CD1c-positive myeloid dendritic cell (primary cell): Measurements from ENCODE around the gene PAPSS1.
"Not testable (repeated sequence)": the region's sequence is repeated elsewhere in the genome, so short reads cannot be mapped to it uniquely, and the experiment has no call there.

ENCODE experiments used
- DNase-seq: peaks from one replicate; pipeline ENCODE4 v3.0.0-alpha.2; 2016; ENCODE audit errors: extremely low spot score

PAPSS1 gene

DNA sequence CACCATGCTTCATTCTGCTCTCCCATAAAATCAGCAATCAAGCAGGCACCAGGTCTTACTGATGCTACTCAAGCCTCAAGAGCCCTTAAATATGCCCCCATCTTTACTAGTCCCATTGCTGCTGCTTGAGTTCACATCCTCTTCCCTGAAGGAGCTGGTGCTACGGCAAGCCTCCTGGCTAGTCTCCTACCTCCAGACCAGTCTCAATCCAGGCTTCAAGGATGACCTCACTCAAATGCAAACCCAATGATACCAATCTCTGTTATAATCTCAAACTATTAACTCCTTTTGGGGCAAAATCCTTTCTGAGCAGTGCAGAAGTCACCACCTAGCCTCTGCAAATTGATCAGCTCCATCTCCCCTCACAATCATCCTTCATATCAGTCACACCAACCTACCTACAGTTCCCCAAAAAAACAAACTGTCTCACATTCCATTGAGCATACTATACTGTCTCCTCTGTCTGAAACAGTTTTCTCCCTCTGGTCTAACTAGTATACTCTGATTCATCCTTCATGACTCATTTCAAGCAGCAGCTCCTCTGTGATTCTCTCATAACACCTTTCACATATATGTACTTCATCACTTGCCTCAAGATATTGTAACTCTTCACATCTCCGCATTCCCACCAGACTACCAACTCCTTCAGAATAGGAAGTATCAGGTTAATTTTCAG lies 30.0 kb downstream of the PAPSS1 start:
- no peak for DNase-seq

DNA sequence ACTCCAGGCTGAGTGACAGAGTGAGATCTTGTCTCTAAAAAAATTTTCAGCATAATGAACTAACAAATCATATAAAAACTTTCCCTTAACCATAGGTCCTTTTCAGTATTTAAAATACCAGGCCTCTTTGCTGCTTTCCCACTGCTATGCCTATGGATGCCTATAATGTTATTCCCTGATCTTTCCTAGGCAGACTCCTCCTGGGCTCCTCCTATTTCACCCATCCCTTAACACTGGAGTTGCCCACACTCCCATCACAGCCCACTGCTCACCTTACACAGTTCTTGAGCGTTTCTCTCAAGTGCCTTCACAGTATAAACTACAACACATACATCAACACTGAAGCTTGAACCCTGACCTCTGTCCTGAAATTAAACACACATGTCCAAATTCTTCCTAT lies 31.6 kb downstream of the PAPSS1 start:
- no peak for DNase-seq

DNA sequence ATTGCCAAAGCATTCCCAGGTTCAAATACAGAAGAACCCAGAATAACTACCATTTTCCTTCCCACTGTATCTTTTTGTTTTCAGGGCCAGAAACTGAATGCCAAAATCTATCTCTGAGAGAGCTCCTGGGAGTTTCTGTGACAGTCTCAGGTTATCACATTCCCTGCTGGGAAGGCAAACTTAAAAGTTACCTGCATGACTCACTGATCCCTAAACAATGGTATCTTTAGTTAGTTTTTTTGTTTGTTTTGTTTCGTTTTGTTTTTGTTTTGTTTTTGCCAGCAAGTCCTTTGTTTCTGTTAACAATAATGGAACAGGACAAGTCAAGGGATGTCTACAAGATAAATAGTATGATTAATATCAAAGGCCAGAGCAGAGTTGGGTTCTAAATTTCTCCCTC lies 34.3 kb downstream of the PAPSS1 start:
- no peak for DNase-seq

DNA sequence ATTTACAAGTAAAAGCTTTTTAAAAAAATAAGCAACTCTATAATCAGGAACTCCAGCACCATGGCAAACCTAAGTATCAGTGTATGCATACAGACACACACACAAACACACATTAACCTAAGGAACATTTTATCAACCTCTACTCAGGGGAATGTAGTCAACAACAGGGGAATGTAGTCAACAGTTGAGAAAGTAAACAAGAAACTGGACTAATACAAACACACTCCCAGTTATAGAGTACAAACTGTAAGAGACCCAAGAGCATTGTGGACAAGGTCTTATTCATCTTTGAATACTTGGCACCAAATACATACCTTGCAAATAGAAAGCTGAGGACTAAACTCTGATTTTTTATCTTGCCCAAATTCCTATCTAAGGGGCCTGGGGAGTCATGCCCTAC lies 36.2 kb downstream of the PAPSS1 start:
- DNase-seq: no peak

DNA sequence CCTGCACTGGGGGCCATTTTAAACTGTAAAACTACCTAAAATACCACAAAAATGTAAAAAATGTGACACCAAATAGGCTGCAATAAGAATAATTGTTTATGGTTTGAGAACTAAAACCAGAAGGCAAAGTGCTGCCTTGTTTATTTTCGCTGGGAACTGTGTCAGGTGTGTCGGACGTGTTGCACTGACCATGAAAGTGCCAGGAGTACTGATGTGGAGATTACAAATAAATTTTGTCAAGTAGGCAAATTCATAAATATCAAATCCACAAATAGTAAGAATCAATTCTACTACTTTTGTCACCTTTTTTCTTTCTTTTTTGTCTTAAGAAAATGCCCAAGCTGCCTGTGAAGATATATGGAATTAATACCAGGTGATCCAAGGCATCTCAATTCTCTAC lies 37.7 kb downstream of the PAPSS1 start:
- DNase-seq: no peak

DNA sequence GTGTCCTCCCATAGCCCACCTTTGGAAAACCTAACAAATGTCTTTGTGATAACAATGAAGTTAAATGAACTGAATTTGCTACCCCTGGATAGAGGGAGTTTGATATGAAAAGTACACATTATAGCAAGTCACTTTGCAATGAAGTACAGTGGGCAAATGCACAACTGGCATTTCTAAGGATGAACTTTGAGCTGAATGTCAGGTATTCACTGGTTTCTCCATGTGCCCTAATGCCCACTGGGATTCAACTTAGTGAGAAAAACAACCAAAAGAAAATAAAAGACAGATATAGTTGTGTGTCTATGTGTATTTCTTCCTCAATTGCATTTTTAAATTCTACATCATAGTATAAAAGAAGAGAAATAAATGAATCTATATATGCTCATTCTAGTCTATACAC lies 51.0 kb downstream of the PAPSS1 start:
- no peak for DNase-seq

DNA sequence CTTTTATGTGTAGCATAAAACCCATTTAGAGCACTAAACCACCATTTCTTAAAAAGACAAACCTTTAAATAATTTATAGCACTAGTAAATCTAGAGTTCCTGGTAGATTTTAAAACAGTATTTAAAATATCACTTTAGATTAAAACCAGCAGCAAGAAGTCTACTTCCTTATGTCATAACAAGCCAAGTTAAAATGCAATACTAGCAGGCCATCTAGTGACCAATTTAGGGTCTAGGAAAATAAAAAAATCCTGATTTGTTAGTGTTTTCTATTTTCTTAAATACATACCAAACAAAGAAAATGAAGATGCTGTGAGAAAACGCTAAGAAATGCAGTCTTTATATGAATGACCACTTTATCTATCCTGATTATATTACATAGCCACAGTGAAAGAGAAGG lies 53.9 kb downstream of the PAPSS1 start:
- no peak for DNase-seq

DNA sequence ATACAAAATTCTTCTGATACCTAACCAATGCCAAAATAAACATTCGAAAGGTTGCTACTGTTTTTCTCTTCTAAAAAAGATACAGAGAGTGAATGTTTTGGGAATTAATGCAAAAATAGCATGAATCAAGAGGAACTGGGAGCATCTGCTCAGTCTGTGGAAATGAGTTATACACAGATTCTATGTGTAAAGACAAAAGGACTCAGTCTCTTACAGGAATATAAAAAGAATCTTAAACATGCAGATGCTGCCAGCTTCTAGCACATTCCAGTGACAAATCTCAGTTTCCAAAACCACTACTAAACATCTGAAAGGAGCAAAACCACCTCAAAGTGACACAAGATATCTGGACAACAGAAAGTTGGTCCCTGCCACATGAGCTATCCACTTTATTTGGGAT lies 55.0 kb downstream of the PAPSS1 start:
- no peak for DNase-seq

DNA sequence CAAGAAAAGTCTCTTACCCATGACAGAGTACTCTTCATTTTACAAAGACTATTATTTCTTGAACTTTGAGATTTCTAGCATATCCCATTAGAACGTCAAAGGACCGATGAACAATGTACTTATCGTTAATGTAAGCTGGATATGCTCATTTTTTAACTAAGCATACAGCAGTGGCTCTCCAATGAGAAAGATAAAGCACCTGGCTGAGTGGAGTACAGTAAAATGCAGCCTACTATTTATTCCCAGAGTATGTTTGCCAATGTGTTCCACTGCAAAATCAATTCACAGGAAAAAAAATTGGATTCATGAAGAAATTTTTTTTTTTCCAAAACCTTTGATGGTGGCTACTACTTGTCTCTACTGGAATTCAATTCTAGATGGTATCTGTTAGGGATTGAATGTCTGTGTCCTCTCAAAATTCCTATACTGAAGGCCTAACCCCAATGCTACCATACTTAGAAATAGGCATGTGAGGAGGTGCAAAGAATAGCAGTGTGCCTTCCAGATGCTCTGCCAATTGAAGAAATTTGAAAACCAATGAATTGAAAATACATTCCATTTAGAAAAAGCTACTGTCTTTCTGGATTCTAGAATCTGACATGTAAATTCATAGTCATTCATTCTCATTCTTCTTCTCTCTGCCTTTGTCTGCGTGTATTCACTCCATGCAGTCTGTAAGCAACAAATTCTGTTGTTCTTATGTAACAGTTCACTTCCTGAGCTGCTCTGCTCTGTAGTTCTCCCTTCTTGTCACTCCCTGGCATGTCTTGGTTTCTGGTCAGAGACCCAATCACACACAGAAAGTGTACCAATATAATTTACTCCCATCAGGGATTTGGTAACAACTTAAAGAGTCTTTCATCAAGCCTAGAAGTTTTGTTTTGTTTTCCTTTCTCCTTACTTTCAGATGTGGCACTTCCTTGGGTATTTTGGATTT lies 61.4 kb downstream of the PAPSS1 start:
- no peak for DNase-seq

DNA sequence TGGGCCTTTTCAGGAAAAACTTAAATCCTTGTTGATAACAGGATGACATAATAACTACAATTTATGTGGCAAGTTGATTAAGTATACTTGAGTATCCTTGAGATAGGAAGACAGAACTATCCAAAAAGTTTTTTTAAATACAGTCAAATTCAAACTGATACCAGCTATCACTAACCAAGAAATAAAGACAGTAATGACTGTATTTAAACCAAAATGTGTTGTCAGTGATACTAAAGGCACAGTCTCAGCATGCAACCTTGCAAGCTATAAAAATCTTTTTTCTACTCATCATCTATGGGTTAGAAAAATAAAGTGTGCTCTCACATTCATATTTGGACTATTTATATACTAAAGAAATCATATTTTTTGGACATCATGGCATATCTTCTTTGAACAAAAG lies 64.7 kb downstream of the PAPSS1 start:
- DNase-seq: no peak

DNA sequence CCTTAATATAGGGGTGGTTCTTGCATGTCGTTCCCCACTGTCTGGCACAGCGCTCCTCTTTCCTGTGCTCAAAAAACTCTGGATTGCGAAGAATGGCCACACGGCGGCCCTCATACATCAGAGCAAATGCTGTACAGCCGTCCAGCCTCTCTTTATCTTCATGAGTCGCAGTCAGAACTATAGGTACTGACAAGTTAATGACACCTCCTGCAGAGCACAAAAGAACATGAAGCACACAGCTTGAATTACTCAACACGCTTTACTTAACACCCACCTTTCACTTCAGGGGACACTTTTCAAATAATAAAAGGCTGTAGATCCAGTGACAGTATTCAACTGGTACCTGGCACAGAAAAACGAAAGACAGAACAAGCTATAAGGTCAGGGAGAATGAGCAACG lies 65.3 kb downstream of the PAPSS1 start:
- no peak for DNase-seq

DNA sequence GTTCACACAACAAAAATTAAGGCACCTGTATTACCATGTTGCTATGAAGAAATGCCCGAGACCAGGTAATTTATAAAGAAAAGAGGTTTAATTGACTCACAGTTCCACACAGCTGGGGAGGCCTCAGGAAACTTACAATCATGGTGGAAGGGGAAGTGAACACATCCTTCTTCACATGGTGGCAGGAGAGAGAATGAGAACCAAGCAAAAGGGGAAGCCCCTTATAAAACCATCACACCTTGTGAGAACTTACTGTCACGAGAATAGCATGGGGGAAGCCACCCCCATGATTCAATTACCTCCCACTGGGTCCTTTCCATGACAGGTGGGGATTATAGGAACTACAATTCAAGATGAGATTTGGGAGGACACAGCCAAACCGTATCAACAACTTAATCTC lies 68.6 kb downstream of the PAPSS1 start:
- DNase-seq: not testable (repeated sequence)

DNA sequence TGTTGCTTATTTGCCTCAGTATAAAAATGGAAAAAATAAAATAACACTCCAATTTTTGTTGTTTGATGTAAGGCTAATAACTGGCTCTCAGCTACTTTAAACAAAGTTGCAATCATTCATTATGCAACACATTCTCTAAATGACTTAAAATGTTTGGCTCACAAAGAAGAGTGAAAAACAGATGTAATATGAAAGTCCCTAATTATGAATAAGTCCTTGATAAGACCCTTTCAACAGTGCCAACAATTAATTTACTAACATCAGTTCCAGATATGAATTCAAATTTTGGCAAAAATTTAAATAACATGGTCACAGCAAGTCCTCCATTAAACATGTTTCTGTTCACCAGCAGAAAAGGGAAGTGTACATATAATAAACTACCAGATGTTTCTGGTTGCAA lies 69.8 kb downstream of the PAPSS1 start:
- no peak for DNase-seq

DNA sequence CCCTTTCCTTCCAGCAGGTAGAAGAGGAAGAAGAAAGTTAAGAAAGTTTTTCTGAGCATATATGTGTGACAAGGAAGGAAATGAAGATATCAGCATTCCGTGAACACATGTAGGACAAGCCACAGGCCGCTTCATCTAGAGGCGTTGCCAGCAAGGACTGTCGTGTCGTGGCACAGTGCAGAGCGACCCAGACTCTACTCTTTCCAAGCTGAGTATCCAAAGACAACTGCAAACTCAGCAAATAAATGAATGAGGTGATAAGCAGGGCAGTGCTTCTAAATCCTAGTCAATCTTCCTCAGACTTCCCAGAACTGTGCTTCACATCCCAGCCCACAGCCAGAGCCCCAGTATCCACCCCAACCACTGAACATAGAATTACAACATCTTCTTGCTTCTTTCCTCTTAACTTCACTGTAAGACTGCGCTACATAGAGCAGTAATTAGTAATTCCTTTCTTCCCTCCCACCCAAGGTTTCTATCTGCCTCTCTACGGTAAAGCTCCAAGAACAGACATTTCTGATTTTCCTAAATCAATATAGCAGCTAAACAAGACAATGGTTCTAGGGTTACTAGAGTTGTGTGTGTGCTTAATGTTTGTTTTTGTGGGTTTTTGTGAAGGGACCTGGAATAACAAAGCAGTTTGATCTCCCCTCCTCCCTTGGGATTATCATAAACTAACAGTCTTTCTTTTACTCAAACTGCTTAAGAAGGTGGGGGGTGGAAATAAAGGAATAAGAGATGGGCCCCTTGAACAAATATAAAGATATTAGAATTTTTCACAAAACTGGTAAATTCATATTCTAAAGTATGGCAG lies 71.6 kb downstream of the PAPSS1 start:
- DNase-seq: no peak

DNA sequence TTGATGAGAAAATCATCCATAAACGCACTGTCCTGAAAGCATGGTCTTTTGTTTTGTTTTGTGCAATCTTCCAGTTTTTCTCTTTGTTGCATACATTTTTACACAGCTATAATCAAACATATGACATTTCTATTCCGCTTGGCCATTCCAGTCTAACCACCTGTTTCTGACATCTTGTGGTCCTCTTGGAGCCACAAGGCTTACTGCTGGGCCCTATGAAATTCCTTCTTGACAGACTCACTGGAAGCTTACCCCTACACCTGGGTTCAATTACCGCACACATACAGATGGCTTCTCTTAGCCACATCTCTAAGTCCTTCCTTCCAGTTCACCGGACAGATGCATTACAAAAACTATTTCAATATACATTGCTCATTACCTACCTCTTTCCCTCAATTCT lies 72.4 kb downstream of the PAPSS1 start:
- no peak for DNase-seq

DNA sequence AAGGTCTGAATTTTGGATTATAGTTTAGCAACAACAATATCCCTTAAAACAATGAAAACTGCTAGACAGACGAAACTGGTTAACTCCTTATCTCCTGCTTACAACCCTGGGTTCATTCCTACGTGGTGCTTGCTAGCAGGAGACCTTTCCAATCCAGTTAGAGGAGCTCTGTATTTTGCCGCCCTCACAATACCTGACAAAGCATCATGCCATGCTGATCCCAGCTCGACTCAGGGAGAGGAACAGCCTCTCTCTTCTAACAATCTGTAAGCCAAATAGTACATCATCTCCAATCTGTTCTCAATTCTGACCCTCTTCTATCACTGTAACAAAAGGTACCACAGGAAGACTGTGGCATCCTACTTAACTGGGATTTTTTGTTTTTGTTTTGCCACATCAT lies 74.4 kb downstream of the PAPSS1 start:
- DNase-seq: no peak

DNA sequence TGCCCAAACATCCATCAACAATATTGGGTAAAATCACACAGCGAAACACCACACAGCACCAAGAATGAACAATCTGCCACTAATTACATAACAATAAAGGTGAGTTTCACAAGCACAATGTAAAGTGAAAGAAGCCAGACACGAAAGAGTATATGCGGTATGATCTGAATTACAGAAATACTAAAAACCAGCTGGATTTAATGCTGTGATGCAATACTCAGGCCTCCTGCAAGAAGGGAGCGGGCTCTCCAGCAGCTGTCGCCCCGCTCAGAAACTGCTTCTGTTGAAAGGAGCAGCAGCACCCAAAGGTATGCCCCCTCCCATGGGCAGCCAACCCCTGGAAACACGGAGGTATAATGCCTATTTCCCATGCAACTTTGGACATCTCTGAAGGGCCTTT lies 77.0 kb downstream of the PAPSS1 start:
- no peak for DNase-seq

DNA sequence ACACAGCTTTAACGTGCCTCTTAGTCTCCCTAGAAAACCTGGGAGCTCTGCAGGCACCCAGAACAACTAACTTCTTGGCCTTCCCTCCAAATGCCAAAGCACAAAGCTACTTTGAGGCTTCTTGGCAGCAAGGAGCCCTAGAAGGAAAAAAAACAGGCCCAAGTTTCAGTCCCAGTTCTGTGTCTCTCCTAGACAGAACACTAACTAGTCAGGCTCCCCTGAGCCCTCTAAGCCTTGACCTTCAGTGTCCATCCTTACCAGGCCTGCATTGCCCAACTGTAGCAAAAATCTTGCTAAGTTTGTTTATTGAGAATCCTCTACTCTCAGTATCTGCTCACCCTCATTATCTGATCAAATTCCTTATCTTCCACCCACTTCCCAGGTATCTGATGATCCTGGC lies 79.2 kb downstream of the PAPSS1 start:
- DNase-seq: no peak

DNA sequence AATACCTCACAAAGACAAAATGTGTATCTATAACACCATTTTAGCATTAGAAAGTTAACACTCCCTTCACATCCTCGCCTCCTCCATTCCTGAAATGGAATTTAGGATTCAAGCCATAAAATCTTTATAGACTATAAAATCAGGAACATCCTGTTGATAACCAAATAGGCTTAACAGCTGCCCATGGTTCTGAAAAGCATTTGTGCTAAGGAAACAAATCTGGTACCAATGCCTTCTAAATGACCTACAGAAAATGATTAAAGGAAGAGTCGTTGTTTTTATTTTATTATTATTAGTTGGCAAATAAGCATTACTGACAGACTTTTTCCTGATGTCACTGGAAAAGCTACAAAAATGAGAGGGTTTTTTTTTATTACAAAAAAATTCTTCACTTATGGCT lies 79.8 kb downstream of the PAPSS1 start:
- DNase-seq: no peak

DNA sequence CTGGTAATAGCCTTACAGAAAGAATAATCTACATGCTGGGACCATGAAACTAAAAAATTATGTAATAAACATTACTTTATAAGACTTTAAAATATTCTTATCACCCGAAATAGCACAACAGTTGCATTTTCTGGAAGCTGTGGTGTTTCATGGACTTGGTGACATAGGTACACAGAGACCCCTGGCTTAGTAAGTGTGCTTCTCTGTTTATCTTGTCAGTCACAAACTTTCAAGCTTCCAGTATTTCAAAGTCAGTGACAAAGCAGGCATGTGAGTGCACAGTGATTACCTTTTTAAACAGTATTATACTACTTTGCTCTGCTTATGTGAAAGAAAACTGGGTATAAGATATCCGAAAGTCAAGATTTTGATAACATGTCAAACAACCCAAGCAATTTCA lies 84.3 kb downstream of the PAPSS1 start:
- no peak for DNase-seq

DNA sequence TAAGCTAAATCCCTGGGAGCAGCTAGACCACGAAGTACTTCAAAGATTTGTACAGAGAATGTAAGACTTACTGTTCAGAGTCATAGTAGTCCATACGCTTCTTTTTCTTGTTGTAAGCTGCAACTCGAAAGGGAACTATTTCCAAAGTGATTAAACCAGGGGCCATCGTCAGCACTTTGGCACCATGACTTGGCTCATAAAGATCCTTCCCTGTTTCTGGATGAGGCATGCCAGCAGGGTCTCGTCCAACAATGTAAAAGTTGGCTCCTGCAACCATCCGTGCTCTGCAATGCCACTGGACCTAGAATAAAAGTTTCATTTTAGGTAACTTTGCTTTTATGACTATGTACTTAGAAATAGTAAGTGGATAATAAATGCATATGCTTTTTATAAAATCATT lies 88.5 kb downstream of the PAPSS1 start:
- no peak for DNase-seq

DNA sequence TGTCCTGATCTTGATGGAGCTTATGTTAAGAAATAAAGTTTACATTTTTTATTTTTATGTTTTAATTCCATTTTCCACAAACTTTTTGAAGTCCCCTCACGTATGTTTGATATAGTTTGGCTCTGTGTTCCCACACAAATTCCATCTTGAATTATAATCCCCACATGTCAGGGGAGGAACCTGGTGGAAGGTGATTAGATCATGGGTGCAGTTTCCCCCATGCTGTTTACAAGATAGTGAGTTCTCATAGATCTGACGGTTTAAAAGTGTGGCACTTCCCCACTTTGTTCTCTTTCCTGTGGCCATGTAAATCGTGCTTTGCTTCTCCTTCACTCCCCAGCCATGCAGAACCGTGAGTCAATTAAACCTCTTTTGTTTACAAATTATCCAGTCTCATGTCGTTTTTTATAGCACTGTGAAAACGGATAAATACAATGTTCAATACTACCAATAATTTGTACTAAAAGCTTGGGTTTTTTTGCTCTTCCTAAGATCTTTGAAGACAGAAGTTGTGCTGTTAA lies 89.8 kb downstream of the PAPSS1 start:
- no peak for DNase-seq
